ENCODE results near the gene CHCHD6.

CHCHD6 gene

GRCh38 chr3:126995926-126996512 lies 292.0 kb downstream of the CHCHD6 start:
- no peak for DNase-seq (ENCODE audit: low spot score)
- Histone ChIP-seq H3K27me3 (ENCODE audit: control insufficient read depth in 3 of 3, insufficient read depth in 3 of 3, low read depth in 1 of 3, low read length in 3 of 3) (no peaks in the 10 kb centered on the region), H3K9me3 (replicated peaks in 1 of 2; ENCODE audit: control insufficient read depth in 2 of 2, insufficient read depth in 1 of 2, low read depth in 1 of 2, low read length in 2 of 2) (no peaks in the 10 kb centered on the region), H2BK15ac (ENCODE audit: low read length) (no peak overlapping the region), H3K79me1 (ENCODE audit: low read depth, low read length) (peaks cover 64% of the 10 kb centered on the region), H2BK12ac (ENCODE audit: low read length) (no peak overlapping the region), H3K27ac (replicated peaks; ENCODE audit: low read length) (no peak overlapping the region), H3K14ac (ENCODE audit: low read length) (no peak overlapping the region), H4K91ac (ENCODE audit: low read depth, low read length, poor library complexity) (no peak overlapping the region), H3K4ac (ENCODE audit: low read length) (no peak overlapping the region), H3K23ac (ENCODE audit: low read depth, low read length, poor library complexity) (no peak overlapping the region), H3K36me3 (replicated peaks in 1 of 2; ENCODE audit: control insufficient read depth in 2 of 2, insufficient read depth in 2 of 2, low read length in 2 of 2) (peaks cover 37 to 69% of the 10 kb centered on the region in 2 donors), H4K8ac (ENCODE audit: low read depth, low read length) (no peak overlapping the region), H2AK5ac (ENCODE audit: low read depth, low read length) (no peak overlapping the region), H2BK120ac (ENCODE audit: low read depth, low read length) (no peak overlapping the region), H2BK5ac (ENCODE audit: low read length) (no peak overlapping the region), H3K9ac (ENCODE audit: low read depth, low read length, poor library complexity) (no peak overlapping the region), H3K4me1 (ENCODE audit: control insufficient read depth in 2 of 2, insufficient read depth in 1 of 2, low read depth in 1 of 2, low read length in 2 of 2) (peaks cover 0 to 10% of the 10 kb centered on the region in 2 donors), H3K4me3 (ENCODE audit: low read length in 2 of 2) (no peak overlapping the region), H3K18ac (ENCODE audit: low read length) (no peak overlapping the region), H2AFZ (ENCODE audit: low read length) (no peak overlapping the region), H3K4me2 (ENCODE audit: insufficient read depth, low read length, poor library complexity, severe bottlenecking) (no peak overlapping the region)
- no CpG with 5 or more reads among the region's 11 CpGs for WGBS, 2 donors (ENCODE audit: extremely low coverage in 2 of 2, insufficient read length in 2 of 2, insufficient replicate concordance in 1 of 2)

DNA sequence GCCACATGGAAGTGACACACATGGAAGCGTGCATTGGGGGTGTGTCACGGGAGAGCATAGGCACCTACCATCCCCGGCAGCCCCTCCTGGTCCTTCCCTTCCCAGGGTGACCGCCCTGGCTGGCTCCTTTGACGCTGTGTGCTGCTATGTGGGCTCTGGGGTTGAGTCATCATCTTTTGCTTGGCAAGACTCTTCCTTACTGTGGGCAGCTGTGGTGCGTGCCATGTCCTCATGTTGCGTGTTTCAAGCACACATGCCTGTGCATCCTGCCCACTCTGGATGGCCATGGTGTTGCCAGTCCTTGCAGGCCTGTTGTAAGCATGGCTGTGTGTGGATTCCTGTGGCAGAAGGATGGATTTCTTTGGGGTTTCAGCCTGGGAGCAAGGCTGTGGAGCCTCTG lies 292.9 kb downstream of the CHCHD6 start:
- Histone ChIP-seq H3K27me3 (ENCODE audit: control insufficient read depth in 3 of 3, insufficient read depth in 3 of 3, low read depth in 1 of 3, low read length in 3 of 3) (no peaks in the 10 kb centered on the region), H3K14ac (ENCODE audit: low read length) (peak overlapping the region; percentile 84), H3K4me2 (ENCODE audit: insufficient read depth, low read length, poor library complexity, severe bottlenecking) (no peak overlapping the region), H3K27ac (replicated peaks; ENCODE audit: low read length) (no peak overlapping the region), H4K8ac (ENCODE audit: low read depth, low read length) (no peak overlapping the region), H2BK5ac (ENCODE audit: low read length) (no peak overlapping the region), H3K9ac (ENCODE audit: low read depth, low read length, poor library complexity) (peak overlapping the region; percentile 64), H3K36me3 (replicated peaks in 1 of 2; ENCODE audit: control insufficient read depth in 2 of 2, insufficient read depth in 2 of 2, low read length in 2 of 2) (peaks cover 37 to 60% of the 10 kb centered on the region in 2 donors), H2BK15ac (ENCODE audit: low read length) (no peak overlapping the region), H3K23ac (ENCODE audit: low read depth, low read length, poor library complexity) (peak overlapping the region; percentile 29), H4K91ac (ENCODE audit: low read depth, low read length, poor library complexity) (no peak overlapping the region), H2BK120ac (ENCODE audit: low read depth, low read length) (no peak overlapping the region), H3K4ac (ENCODE audit: low read length) (no peak overlapping the region), H2AK5ac (ENCODE audit: low read depth, low read length) (peak overlapping the region; percentile 9), H3K79me1 (ENCODE audit: low read depth, low read length) (peaks cover 70% of the 10 kb centered on the region), H3K9me3 (replicated peaks in 1 of 2; ENCODE audit: control insufficient read depth in 2 of 2, insufficient read depth in 1 of 2, low read depth in 1 of 2, low read length in 2 of 2) (no peaks in the 10 kb centered on the region), H3K4me1 (ENCODE audit: control insufficient read depth in 2 of 2, insufficient read depth in 1 of 2, low read depth in 1 of 2, low read length in 2 of 2) (peaks cover 6 to 19% of the 10 kb centered on the region in 2 donors), H2AFZ (ENCODE audit: low read length) (no peak overlapping the region), H2BK12ac (ENCODE audit: low read length) (no peak overlapping the region), H3K4me3 (ENCODE audit: low read length in 2 of 2) (no peak overlapping the region), H3K18ac (ENCODE audit: low read length) (no peak overlapping the region)
- no CpG with 5 or more reads among the region's 7 CpGs for WGBS, 2 donors (ENCODE audit: extremely low coverage in 2 of 2, insufficient read length in 2 of 2, insufficient replicate concordance in 1 of 2)
- DNase-seq (ENCODE audit: low spot score) = no peak

DNA sequence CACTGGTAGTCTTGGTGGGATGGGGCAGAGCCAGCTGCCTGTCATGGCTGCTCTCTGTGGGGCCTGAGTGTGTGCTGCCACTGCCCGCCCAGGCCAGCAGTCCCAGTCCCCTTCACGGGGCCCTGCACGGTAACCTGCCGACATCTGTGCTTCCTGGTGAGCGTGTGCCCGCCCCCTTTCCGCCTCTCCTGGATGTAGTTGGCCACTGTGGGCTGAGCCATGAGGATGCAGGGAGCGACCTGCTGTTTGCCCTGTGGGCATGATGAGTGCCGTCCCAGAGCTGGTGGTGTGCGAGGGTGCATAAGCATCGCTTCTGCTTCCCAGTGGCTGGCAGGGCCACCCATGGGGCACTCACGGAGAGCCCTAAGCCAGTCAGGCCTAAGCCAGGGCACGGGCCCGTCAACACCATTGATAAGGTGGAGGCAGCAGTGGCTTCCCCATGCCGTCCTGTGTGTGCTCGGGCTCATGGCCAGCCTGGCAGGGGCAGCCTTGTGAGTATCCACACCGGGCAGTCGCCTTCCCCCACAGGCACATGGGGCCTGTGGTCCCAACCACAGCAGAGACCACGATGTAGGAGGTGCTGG lies 293.5 kb downstream of the CHCHD6 start:
- Histone ChIP-seq H3K9ac (ENCODE audit: low read depth, low read length, poor library complexity) (peak overlapping the region; percentile 51), H4K91ac (ENCODE audit: low read depth, low read length, poor library complexity) (no peak overlapping the region), H3K4me3 (ENCODE audit: low read length in 2 of 2) (no peak overlapping the region), H2AK5ac (ENCODE audit: low read depth, low read length) (no peak overlapping the region), H3K14ac (ENCODE audit: low read length) (no peak overlapping the region), H3K27ac (replicated peaks; ENCODE audit: low read length) (no peak overlapping the region), H3K27me3 (ENCODE audit: control insufficient read depth in 3 of 3, insufficient read depth in 3 of 3, low read depth in 1 of 3, low read length in 3 of 3) (no peaks in the 10 kb centered on the region), H3K18ac (ENCODE audit: low read length) (peak overlapping the region; percentile 27), H3K36me3 (replicated peaks in 1 of 2; ENCODE audit: control insufficient read depth in 2 of 2, insufficient read depth in 2 of 2, low read length in 2 of 2) (peaks cover 33 to 56% of the 10 kb centered on the region in 2 donors), H2BK12ac (ENCODE audit: low read length) (no peak overlapping the region), H3K23ac (ENCODE audit: low read depth, low read length, poor library complexity) (peak overlapping the region; percentile 29), H3K9me3 (replicated peaks in 1 of 2; ENCODE audit: control insufficient read depth in 2 of 2, insufficient read depth in 1 of 2, low read depth in 1 of 2, low read length in 2 of 2) (no peaks in the 10 kb centered on the region), H2AFZ (ENCODE audit: low read length) (no peak overlapping the region), H3K4ac (ENCODE audit: low read length) (no peak overlapping the region), H2BK120ac (ENCODE audit: low read depth, low read length) (no peak overlapping the region), H4K8ac (ENCODE audit: low read depth, low read length) (no peak overlapping the region), H3K79me1 (ENCODE audit: low read depth, low read length) (peaks cover 66% of the 10 kb centered on the region), H3K4me1 (ENCODE audit: control insufficient read depth in 2 of 2, insufficient read depth in 1 of 2, low read depth in 1 of 2, low read length in 2 of 2) (peaks cover 12 to 24% of the 10 kb centered on the region in 2 donors), H2BK5ac (ENCODE audit: low read length) (no peak overlapping the region), H2BK15ac (ENCODE audit: low read length) (no peak overlapping the region), H3K4me2 (ENCODE audit: insufficient read depth, low read length, poor library complexity, severe bottlenecking) (no peak overlapping the region)
- DNase-seq (ENCODE audit: low spot score) = no peak
- WGBS, 2 donors (ENCODE audit: extremely low coverage in 2 of 2, insufficient read length in 2 of 2, insufficient replicate concordance in 1 of 2) = no CpG with 5 or more reads among the region's 19 CpGs

DNA sequence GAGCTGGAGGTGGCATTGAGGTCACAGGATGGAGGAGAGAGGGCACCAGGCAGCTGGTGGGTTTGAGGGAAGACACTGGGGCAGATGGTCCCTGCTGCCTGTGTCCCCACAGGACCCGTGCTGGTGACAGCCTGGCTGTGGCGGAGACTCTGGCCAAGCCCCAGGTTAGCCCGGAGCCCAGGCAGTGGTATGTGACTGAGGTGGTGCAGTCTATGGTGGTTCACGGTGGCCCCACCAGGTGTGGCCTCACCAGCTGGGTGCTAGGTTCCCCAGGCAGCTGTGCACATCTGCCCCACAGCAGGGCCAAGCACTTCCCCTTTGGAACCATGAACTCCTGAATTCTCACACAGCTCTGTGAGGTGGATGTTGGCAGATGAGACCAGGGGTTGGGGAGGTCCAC lies 294.3 kb downstream of the CHCHD6 start:
- H3K27ac ChIP-seq (replicated peaks; ENCODE audit: low read length) = no peak overlapping the region
- WGBS, 2 donors (ENCODE audit: extremely low coverage in 2 of 2, insufficient read length in 2 of 2, insufficient replicate concordance in 1 of 2) = no CpG with 5 or more reads among the region's 4 CpGs
- no peak for DNase-seq (ENCODE audit: low spot score)

More for the DNA sequence above, 294.3 kb downstream of the CHCHD6 start:
- Histone ChIP-seq H2BK15ac (ENCODE audit: low read length) (no peak overlapping the region), H2AK5ac (ENCODE audit: low read depth, low read length) (peak overlapping the region; percentile 52), H3K79me1 (ENCODE audit: low read depth, low read length) (peaks cover 65% of the 10 kb centered on the region), H4K8ac (ENCODE audit: low read depth, low read length) (peak overlapping the region; percentile 9), H3K9ac (ENCODE audit: low read depth, low read length, poor library complexity) (peak overlapping the region; percentile 50), H2BK120ac (ENCODE audit: low read depth, low read length) (no peak overlapping the region), H3K9me3 (replicated peaks in 1 of 2; ENCODE audit: control insufficient read depth in 2 of 2, insufficient read depth in 1 of 2, low read depth in 1 of 2, low read length in 2 of 2) (no peaks in the 10 kb centered on the region), H3K27me3 (ENCODE audit: control insufficient read depth in 3 of 3, insufficient read depth in 3 of 3, low read depth in 1 of 3, low read length in 3 of 3) (no peaks in the 10 kb centered on the region), H3K18ac (ENCODE audit: low read length) (peak overlapping the region; percentile 72), H4K91ac (ENCODE audit: low read depth, low read length, poor library complexity) (no peak overlapping the region), H3K4me3 (ENCODE audit: low read length in 2 of 2) (peak overlapping the region in 1 of 2 donors; percentile 7), H3K14ac (ENCODE audit: low read length) (peak overlapping the region; percentile 75), H3K4me2 (ENCODE audit: insufficient read depth, low read length, poor library complexity, severe bottlenecking) (no peak overlapping the region), H2AFZ (ENCODE audit: low read length) (no peak overlapping the region), H3K4me1 (ENCODE audit: control insufficient read depth in 2 of 2, insufficient read depth in 1 of 2, low read depth in 1 of 2, low read length in 2 of 2) (peaks cover 13 to 29% of the 10 kb centered on the region in 2 donors), H2BK12ac (ENCODE audit: low read length) (no peak overlapping the region), H3K23ac (ENCODE audit: low read depth, low read length, poor library complexity) (peak overlapping the region; percentile 8), H2BK5ac (ENCODE audit: low read length) (no peak overlapping the region), H3K36me3 (replicated peaks in 1 of 2; ENCODE audit: control insufficient read depth in 2 of 2, insufficient read depth in 2 of 2, low read length in 2 of 2) (peaks cover 27 to 53% of the 10 kb centered on the region in 2 donors), H3K4ac (ENCODE audit: low read length) (no peak overlapping the region)
